Mesangial cell (primary cell): ENCODE measurements around the gene OLA1. TPM values are rescaled to one million over a fixed set of nuclear protein-coding genes. Genes with fewer than 3 reads are reported as not detected.

Experiments used
- total RNA-seq: library from RNA; depleted of rRNA; stranded (reverse); fragments of >200 nt; gene quantifications from 2 replicates; pipeline ENCODE4 v1.2.3, GENCODE V29; 2015

OLA1 gene
- 45.1 and 73.2 TPM in 2 replicates for total RNA-seq

GRCh38 chr2:174248187-174248997, at the start of gene OLA1:
Gene OLA1, minus strand, starts transcription at chr2:174248532. Its CDS starts 1,717 bp downstream, at chr2:174246815.

Other genes starting within 250 kb of the OLA1 start
- gene SP9, start 86.4 kb upstream of the OLA1 start, total RNA-seq: not detected in 2 replicates
- gene SCRN3, start 147.2 kb upstream of the OLA1 start, total RNA-seq: 7.1 and 10.3 TPM in 2 replicates
- gene GPR155, start 238.5 kb upstream of the OLA1 start, total RNA-seq: 1.8 and 2.8 TPM in 2 replicates